ENCODE data around the gene DMXL1.
A peak's percentile ranks its signal among the peaks of the same experiment; 100 is the strongest.
"Not testable (repeated sequence)": the region's sequence is repeated elsewhere in the genome, so short reads cannot be mapped to it uniquely, and the experiment has no call there.

The DMXL1 gene

GRCh38 chr5:119076080-119076479 lies 5.2 kb downstream of the DMXL1 start:
- TF ChIP-seq POLR2A (IDR thresholded peaks at IDR 0.05; ENCODE audit: low read depth, low read length), result no peak
- DNase-seq (ENCODE audit: insufficient read length, low spot score) (no peak), FAIRE-seq (no peak)

DNA sequence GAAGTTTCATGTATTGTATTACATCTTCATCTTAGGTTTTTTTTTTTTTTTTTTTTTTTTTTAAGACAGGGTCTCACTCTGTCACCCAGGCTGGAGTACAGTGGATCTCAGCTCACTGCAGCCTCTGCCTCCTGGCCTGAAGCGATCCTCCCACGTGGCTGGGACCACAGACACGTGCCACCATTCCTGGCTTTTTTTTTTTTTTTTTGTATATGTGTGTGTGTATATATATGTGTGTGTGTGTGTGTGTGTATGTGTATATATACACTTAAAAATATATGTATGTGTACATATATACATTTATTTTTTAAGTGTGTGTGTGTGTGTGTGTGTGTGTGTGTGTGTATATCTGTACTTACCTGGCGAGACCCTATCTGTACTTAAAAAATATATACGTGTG lies 6.6 kb downstream of the DMXL1 start:
- no peak for DNase-seq (ENCODE audit: insufficient read length, low spot score)
- FAIRE-seq, result no peak
- TF ChIP-seq POLR2A (IDR thresholded peaks at IDR 0.05; ENCODE audit: low read depth, low read length), result no peak

GRCh38 chr5:119078071-119078846 lies 7.4 kb downstream of the DMXL1 start:
- FAIRE-seq (no peak), DNase-seq (ENCODE audit: insufficient read length, low spot score) (no peak)
- no peak for TF ChIP-seq POLR2A (IDR thresholded peaks at IDR 0.05; ENCODE audit: low read depth, low read length)

- TF ChIP-seq POLR2A (IDR thresholded peaks at IDR 0.05; ENCODE audit: low read depth, low read length), result no peak
- DNase-seq (ENCODE audit: insufficient read length, low spot score) (no peak), FAIRE-seq (peak; percentile 43)
Measured at GRCh38 chr5:119078861-119079260, 8.0 kb downstream of the DMXL1 start.

- no peak for TF ChIP-seq POLR2A (IDR thresholded peaks at IDR 0.05; ENCODE audit: low read depth, low read length)
- DNase-seq (ENCODE audit: insufficient read length, low spot score), result no peak
- peak; percentile 97 for FAIRE-seq
Measured at GRCh38 chr5:119079318-119079921, 8.5 kb downstream of the DMXL1 start.

GRCh38 chr5:119080936-119081335 lies 10.0 kb downstream of the DMXL1 start:
- DNase-seq (ENCODE audit: insufficient read length, low spot score) (no peak), FAIRE-seq (no peak)
- no peak for TF ChIP-seq POLR2A (IDR thresholded peaks at IDR 0.05; ENCODE audit: low read depth, low read length)

DNA sequence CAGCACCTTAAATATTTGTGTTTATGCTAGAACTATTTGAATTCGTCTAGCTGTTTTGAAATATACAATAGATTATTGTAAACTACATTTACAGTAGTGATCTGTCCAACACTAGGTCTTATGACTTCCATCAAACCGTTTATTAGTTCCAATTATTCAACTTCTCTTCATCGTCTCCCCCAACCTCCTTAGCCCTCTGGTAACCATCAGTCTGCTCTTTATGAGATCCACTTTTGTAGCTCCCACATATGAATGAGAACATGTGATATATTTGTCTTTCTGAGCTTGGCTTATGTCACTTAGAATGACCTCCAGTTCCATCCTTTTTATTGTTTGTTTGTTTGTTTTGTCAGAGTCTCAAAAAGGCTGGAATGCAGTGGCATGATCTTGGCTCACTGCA lies 11.8 kb downstream of the DMXL1 start:
- FAIRE-seq (no peak), DNase-seq (ENCODE audit: insufficient read length, low spot score) (no peak)
- TF ChIP-seq POLR2A (IDR thresholded peaks at IDR 0.05; ENCODE audit: low read depth, low read length), result no peak

- FAIRE-seq, result no peak
- no peak for DNase-seq (ENCODE audit: insufficient read length, low spot score)
- no peak for TF ChIP-seq POLR2A (IDR thresholded peaks at IDR 0.05; ENCODE audit: low read depth, low read length)
Measured at GRCh38 chr5:119083679-119084078, 12.8 kb downstream of the DMXL1 start.

- FAIRE-seq (no peak), DNase-seq (ENCODE audit: insufficient read length, low spot score) (no peak)
- TF ChIP-seq POLR2A (IDR thresholded peaks at IDR 0.05; ENCODE audit: low read depth, low read length), result no peak
Measured at GRCh38 chr5:119088438-119088837, 17.6 kb downstream of the DMXL1 start.

- DNase-seq (ENCODE audit: insufficient read length, low spot score), result no peak
- no peak for FAIRE-seq
- TF ChIP-seq POLR2A (IDR thresholded peaks at IDR 0.05; ENCODE audit: low read depth, low read length), result no peak
Measured at GRCh38 chr5:119095611-119096010, 24.7 kb downstream of the DMXL1 start.

- TF ChIP-seq POLR2A (IDR thresholded peaks at IDR 0.05; ENCODE audit: low read depth, low read length), result no peak
- FAIRE-seq, result peak; percentile 6
Measured at GRCh38 chr5:119105971-119106370, 35.1 kb downstream of the DMXL1 start.

GRCh38 chr5:119112151-119112550 lies 41.3 kb downstream of the DMXL1 start:
- DNase-seq (ENCODE audit: insufficient read length, low spot score), result no peak
- no peak for TF ChIP-seq POLR2A (IDR thresholded peaks at IDR 0.05; ENCODE audit: low read depth, low read length)
- no peak for FAIRE-seq

More at GRCh38 chr5:119105971-119106370, 35.1 kb downstream of the DMXL1 start:
- no peak for DNase-seq (ENCODE audit: insufficient read length, low spot score)

DNA sequence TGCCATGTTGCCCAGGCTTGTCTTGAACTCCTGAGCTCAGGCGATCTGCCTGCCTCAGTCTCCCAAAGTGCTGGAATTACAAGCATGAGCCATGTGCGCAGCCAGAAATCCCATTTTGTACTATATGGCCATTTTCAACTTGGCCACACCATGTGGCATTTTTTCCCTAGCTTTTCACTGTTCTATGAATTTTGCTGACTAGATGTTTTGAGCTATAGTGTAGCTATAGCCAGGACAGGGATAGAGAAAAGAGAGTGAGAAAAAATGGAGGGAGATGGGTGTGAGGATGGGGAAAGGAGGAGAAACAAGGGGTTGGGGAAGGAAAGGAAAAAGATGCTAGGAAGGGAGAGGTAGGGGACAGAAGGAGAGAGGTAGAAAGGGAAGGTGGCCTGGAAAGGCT lies 46.4 kb downstream of the DMXL1 start:
- no peak for FAIRE-seq
- no peak for TF ChIP-seq POLR2A (IDR thresholded peaks at IDR 0.05; ENCODE audit: low read depth, low read length)
- DNase-seq (ENCODE audit: insufficient read length, low spot score), result no peak

- no peak for DNase-seq (ENCODE audit: insufficient read length, low spot score)
- no peak for TF ChIP-seq POLR2A (IDR thresholded peaks at IDR 0.05; ENCODE audit: low read depth, low read length)
- FAIRE-seq, result no peak
Measured at GRCh38 chr5:119118000-119118399, 47.1 kb downstream of the DMXL1 start.

DNA sequence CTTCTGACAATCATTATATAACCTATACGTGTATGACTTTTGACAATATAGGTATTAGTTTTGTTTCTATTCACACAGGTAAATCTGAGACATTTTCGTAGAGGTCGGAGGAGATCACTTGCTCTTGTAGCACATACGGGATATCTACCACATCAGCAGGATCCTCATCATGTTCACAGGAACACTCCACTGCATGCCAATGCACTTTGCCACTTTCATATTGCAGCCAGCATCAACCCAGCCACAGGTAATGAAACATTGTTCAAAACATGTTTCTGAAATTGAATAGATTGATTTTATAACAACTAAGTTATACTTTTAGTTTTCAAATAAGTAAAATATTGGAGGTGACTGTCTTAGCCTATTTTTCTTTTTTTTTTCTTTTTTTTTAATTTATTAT lies 50.0 kb downstream of the DMXL1 start:
- FAIRE-seq (no peak), DNase-seq (ENCODE audit: insufficient read length, low spot score) (no peak)
- no peak for TF ChIP-seq POLR2A (IDR thresholded peaks at IDR 0.05; ENCODE audit: low read depth, low read length)

DNA sequence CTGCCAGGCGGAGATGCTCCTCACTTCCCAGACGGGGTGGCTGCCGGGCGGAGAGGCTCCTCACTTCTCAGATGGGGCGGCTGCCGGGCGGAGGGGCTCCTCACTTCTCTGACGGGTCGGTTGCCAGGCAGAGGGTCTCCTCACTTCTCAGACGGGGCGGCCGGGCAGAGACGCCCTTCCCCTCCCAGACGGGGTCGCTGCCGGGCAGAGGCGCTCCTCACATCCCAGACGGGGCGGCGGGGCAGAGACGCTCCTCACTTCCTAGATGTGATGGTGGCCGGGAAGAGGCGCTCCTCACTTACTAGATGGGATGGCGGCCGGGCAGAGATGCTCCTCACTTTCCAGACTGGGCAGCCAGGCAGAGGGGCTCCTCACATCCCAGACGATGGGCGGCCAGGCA lies 51.6 kb downstream of the DMXL1 start:
- DNase-seq (ENCODE audit: insufficient read length, low spot score); FAIRE-seq: not testable (repeated sequence)
